SIG-M5 treated with dmso at 0.1 percent for 504 hours (cell line): ENCODE data around the gene TTC27.
A peak's percentile ranks its signal among the peaks of the same experiment; 100 is the strongest.

ENCODE experiments used
- DNase-seq: peaks from one replicate; lab custom pipeline; 2025; ENCODE audit not compliant: unreplicated experiment; lab: John Stamatoyannopoulos, UW

TTC27 gene

GRCh38 chr2:32805104-32806095, 177.6 kb downstream of the TTC27 start:
- no peak for DNase-seq

- no peak for DNase-seq
Observed at GRCh38 chr2:32806857-32807256, 179.0 kb downstream of the TTC27 start.

- no peak for DNase-seq
Observed at GRCh38 chr2:32807662-32808061, 179.8 kb downstream of the TTC27 start.

GRCh38 chr2:32810909-32811495, 183.2 kb downstream of the TTC27 start:
- no peak for DNase-seq

GRCh38 chr2:32811696-32812095, 183.8 kb downstream of the TTC27 start:
- no peak for DNase-seq

- DNase-seq = peak; percentile 22
Observed at GRCh38 chr2:32812316-32812715, 184.5 kb downstream of the TTC27 start.

- DNase-seq = no peak
Observed at GRCh38 chr2:32820088-32820487, 192.2 kb downstream of the TTC27 start.

GRCh38 chr2:32820701-32821100, 192.9 kb downstream of the TTC27 start:
- DNase-seq = no peak

- DNase-seq = no peak
Observed at GRCh38 chr2:32824070-32824809, 196.4 kb downstream of the TTC27 start.

GRCh38 chr2:32825291-32825712, 197.5 kb downstream of the TTC27 start:
- no peak for DNase-seq

- no peak for DNase-seq
Observed at GRCh38 chr2:32830196-32830595, 202.3 kb downstream of the TTC27 start.

- DNase-seq = no peak
Observed at GRCh38 chr2:32832821-32833220, 205.0 kb downstream of the TTC27 start.

GRCh38 chr2:32833709-32834108, 205.9 kb downstream of the TTC27 start:
- DNase-seq = no peak

- DNase-seq = no peak
Observed at GRCh38 chr2:32835148-32835547, 207.3 kb downstream of the TTC27 start.

- DNase-seq = no peak
Observed at GRCh38 chr2:32836933-32837332, 209.1 kb downstream of the TTC27 start.

GRCh38 chr2:32838418-32838817, 210.6 kb downstream of the TTC27 start:
- DNase-seq = peak; percentile 7

- no peak for DNase-seq
Observed at GRCh38 chr2:32838949-32839348, 211.1 kb downstream of the TTC27 start.

GRCh38 chr2:32841931-32842898, 214.4 kb downstream of the TTC27 start:
- DNase-seq = no peak

GRCh38 chr2:32843699-32844098, 215.8 kb downstream of the TTC27 start:
- DNase-seq = no peak

GRCh38 chr2:32844253-32844652, 216.4 kb downstream of the TTC27 start:
- DNase-seq = no peak
